ENCODE results near the gene LRP2. TPM values are rescaled to one million over a fixed set of nuclear protein-coding genes. Genes with fewer than 3 reads are reported as not detected.
"Not testable (repeated sequence)": the region's sequence is repeated elsewhere in the genome, so short reads cannot be mapped to it uniquely, and the experiment has no call there.

Gene LRP2
- total RNA-seq, 2 donors from 2014 or later, result not detected

GRCh38 chr2:169141713-169142352 is 220.5 kb downstream of the LRP2 start:
- intact Hi-C loops (cut with DNase I, micrococcal nuclease), result loop anchor here in 1 of 2 donors (5.0 kb wide), 2 partner anchors 35 to 180 kb away; no protein-coding TSS in a partner anchor
- DNase-seq (peak in 1 of 2 donors; percentile 68), ATAC-seq (peak; percentile 74)

GRCh38 chr2:169139993-169140767 is 222.2 kb downstream of the LRP2 start:
- ATAC-seq (no peak), DNase-seq (no peak)
- intact Hi-C loops (cut with DNase I, micrococcal nuclease), result loop anchor here in 1 of 2 donors (5.0 kb wide), 2 partner anchors 33 to 178 kb away; no protein-coding TSS in a partner anchor

DNA sequence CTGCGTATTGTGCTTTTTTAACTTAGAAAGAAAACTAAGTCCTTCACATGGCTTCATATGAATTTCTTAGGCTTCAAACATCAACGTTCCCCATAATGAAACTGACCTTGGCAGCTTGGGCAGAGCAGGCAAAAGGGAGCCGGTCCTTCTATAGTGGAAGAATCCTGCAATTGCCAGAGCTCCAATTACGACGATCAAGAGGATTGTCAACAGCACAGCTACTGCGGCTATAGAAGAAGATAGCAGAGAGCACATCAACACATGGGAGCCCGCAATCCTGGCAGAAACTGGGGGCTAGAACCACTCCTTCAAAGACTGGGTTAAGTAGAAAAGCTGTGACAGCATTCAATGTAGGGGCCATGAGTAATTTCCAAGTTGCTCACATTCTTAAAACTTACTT is 223.2 kb downstream of the LRP2 start:
- intact Hi-C loops (cut with DNase I, micrococcal nuclease), result no loop called here
- DNase-seq, result no peak
- ATAC-seq, result no peak

GRCh38 chr2:169137924-169138323 is 224.4 kb downstream of the LRP2 start:
- no peak for ATAC-seq
- no peak for DNase-seq
- intact Hi-C loops (cut with DNase I, micrococcal nuclease), result no loop called here

- DNase-seq (no peak), ATAC-seq (no peak)
- intact Hi-C loops (cut with DNase I, micrococcal nuclease), result no loop called here
These were observed 225.3 kb downstream of the LRP2 start for GRCh38 chr2:169136885-169137534.

DNA sequence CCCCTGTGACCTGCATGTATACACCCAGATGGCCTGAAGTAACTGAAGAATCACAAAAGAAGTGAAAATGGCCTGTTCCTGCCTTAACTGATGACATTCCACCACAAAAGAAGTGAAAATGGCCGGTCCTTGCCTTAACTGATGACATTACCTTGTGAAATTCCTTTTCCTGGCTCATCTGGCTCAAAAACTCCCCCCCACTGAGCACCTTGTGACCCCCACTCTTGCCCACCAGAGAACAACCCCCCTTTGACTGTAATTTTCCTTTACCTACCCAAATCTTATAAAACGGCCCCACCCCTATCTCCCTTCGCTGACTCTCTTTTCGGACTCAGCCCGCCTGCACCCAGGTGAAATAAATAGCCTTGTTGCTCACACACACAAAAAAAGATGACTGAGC is 225.9 kb downstream of the LRP2 start:
- ATAC-seq, result not testable (repeated sequence)

GRCh38 chr2:169134272-169134671 is 228.1 kb downstream of the LRP2 start:
- ATAC-seq; DNase-seq; intact Hi-C loops (cut with DNase I, micrococcal nuclease): not testable (repeated sequence)

More for the DNA sequence above, 225.9 kb downstream of the LRP2 start:
- intact Hi-C loops (cut with DNase I, micrococcal nuclease); DNase-seq: not testable (repeated sequence)

- intact Hi-C loops (cut with DNase I, micrococcal nuclease), result no loop called here
- DNase-seq (no peak), ATAC-seq (peak; percentile 63)
These were observed 230.5 kb downstream of the LRP2 start for GRCh38 chr2:169131587-169132512.

- intact Hi-C loops (cut with DNase I, micrococcal nuclease), result no loop called here
- DNase-seq (no peak), ATAC-seq (no peak)
These were observed 232.6 kb downstream of the LRP2 start for GRCh38 chr2:169129703-169130243.

DNA sequence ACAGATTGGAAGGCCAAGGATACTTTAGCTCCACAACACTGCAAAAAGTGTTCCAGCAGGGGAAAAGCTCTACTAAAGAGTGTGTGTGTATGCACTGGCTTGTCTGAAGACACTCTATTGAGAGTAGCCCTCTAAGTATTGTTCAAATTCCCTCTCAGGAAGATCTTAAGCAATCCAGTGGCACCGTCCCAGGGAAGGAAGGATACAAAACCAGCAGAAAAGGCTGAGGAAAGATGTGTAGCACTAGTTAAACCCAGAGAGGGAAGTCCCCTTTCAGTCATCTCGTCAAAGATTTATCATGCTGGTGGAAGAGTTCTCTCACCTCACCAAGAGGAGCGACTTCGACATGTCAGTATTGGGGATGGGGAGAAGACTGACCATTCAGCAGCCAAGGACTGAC is 242.5 kb downstream of the LRP2 start:
- intact Hi-C loops (cut with DNase I, micrococcal nuclease), result no loop called here
- no peak for ATAC-seq

GRCh38 chr2:169119123-169119760 is 243.1 kb downstream of the LRP2 start:
- no peak for DNase-seq
- intact Hi-C loops (cut with DNase I, micrococcal nuclease), result no loop called here
- ATAC-seq, result no peak

More for the DNA sequence above, 242.5 kb downstream of the LRP2 start:
- no peak for DNase-seq

- intact Hi-C loops (cut with DNase I, micrococcal nuclease), result no loop called here
- ATAC-seq, result no peak
- DNase-seq, result no peak
These were observed 244.3 kb downstream of the LRP2 start for GRCh38 chr2:169118060-169118459.

DNA sequence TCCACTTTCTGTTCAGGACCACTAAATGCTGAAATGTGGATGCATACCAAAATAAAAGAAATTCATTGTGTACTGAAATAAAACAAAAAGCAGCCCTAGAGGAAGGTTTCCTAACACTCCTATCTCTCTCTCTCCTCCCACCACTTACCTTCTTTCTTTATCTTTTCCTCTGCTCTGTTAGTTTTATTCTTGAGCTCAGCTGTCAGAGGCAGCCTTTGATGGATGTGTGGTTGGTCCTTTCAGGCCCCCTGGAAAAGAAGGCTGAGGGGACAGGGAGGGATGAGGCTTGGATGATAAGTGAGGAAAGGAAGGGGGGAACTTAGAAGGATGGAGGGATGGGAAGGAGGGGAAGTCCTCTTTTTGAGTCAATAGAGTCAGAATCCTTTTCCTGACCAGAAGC is 245.3 kb downstream of the LRP2 start:
- DNase-seq, result no peak
- ATAC-seq, result no peak
- intact Hi-C loops (cut with DNase I, micrococcal nuclease), result no loop called here

GRCh38 chr2:169116327-169116726 is 246.0 kb downstream of the LRP2 start:
- DNase-seq, result no peak
- no peak for ATAC-seq
- intact Hi-C loops (cut with DNase I, micrococcal nuclease), result no loop called here

GRCh38 chr2:169114056-169114455 is 248.3 kb downstream of the LRP2 start:
- ATAC-seq (no peak), DNase-seq (no peak)
- intact Hi-C loops (cut with DNase I, micrococcal nuclease), result no loop called here

DNA sequence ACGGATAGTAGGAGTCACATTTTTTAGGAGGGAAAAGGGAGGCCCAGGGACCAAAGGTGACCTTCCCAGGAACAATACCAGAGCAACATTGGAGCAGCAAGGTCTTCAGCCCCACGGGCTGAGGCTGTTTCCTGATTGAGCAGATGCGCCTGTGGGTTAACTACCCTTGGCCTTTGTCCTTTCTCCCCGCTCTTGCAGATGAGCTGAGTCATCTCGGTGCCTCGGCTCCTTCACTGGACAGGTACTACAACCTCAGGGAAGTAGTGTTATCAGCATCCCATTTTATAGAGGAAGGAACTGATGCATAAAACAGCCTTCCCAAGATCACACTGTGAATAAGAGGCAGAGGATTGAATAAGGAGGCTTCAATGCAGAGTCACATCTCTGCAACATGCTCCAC is 249.5 kb downstream of the LRP2 start:
- DNase-seq (peak in 1 of 2 donors; percentile 61), ATAC-seq (peak; percentile 89)
- intact Hi-C loops (cut with DNase I, micrococcal nuclease), result no loop called here

GRCh38 chr2:169110916-169111315 is 251.4 kb downstream of the LRP2 start:
- intact Hi-C loops (cut with DNase I, micrococcal nuclease), result no loop called here
- no peak for ATAC-seq
- DNase-seq, result no peak

- ATAC-seq (no peak), DNase-seq (no peak)
- intact Hi-C loops (cut with DNase I, micrococcal nuclease), result no loop called here
These were observed 251.9 kb downstream of the LRP2 start for GRCh38 chr2:169110419-169110818.
